Activated CD8-positive, alpha-beta memory T cell treated with anti-CD3 and anti-CD28 coated beads for 36 hours (primary cell): ENCODE data around the gene LAGE3. TPM values are rescaled to one million over a fixed set of nuclear protein-coding genes. Genes with fewer than 3 reads are reported as not detected.

Experiments used
- total RNA-seq, 2 experiments: library from RNA; stranded (reverse); gene quantifications; one replicate each; pipeline ENCODE4 v1.2.3, GENCODE V29; 2021

LAGE3 gene
- total RNA-seq, 2 experiments from 2014 or later, result 64.7 to 64.9 TPM

Other genes starting within 250 kb of the LAGE3 start
- gene OPN1MW3, start 221.7 kb downstream of the LAGE3 start, total RNA-seq, result not detected
- not detected for gene TEX28, start 184.2 kb downstream of the LAGE3 start, total RNA-seq
- gene TKTL1, start 183.5 kb downstream of the LAGE3 start, total RNA-seq, result under 1 TPM in 1 of 2 experiments, not detected in 1; 0.19 TPM
- gene FLNA, start 104.6 kb downstream of the LAGE3 start, total RNA-seq, result 1,000 to 10,000 TPM; 1,044 to 1,051 TPM
- gene EMD, start 100.0 kb downstream of the LAGE3 start, total RNA-seq, result 100 to 1,000 TPM; 108 to 109 TPM
- 1,000 to 10,000 TPM; 2,936 to 3,024 TPM for gene RPL10, start 80.9 kb downstream of the LAGE3 start, total RNA-seq
- gene DNASE1L1, start 70.0 kb downstream of the LAGE3 start, total RNA-seq, result 10 to 100 TPM; 10.8 to 11.8 TPM
- gene TAFAZZIN, start 67.7 kb downstream of the LAGE3 start, total RNA-seq, result 10 to 100 TPM; 48.4 to 49.9 TPM
- gene ATP6AP1, start 50.6 kb downstream of the LAGE3 start, total RNA-seq, result 10 to 100 TPM; 38.5 to 39.6 TPM
- 10 to 100 TPM; 87.0 to 97.3 TPM for gene GDI1, start 42.1 kb downstream of the LAGE3 start, total RNA-seq
- 10 to 100 TPM; 73.2 to 78.2 TPM for gene FAM50A, start 35.1 kb downstream of the LAGE3 start, total RNA-seq
- 10 to 100 TPM; 32.8 to 38.4 TPM for gene PLXNA3, start 21.0 kb downstream of the LAGE3 start, total RNA-seq
- 10 to 100 TPM; 66.4 to 68.6 TPM for gene UBL4A, start 7.3 kb upstream of the LAGE3 start, total RNA-seq
- 10 to 100 TPM; 34.3 to 37.2 TPM for gene SLC10A3, start 11.3 kb upstream of the LAGE3 start, total RNA-seq
- 10 to 100 TPM; 30.5 to 32.5 TPM for gene FAM3A, start 37.0 kb upstream of the LAGE3 start, total RNA-seq
- gene G6PD, start 67.6 kb upstream of the LAGE3 start, total RNA-seq, result 100 to 1,000 TPM; 110 to 121 TPM
- gene IKBKG, start 68.3 kb upstream of the LAGE3 start, total RNA-seq, result 10 to 100 TPM; 32.1 to 33.5 TPM
- not detected for gene CTAG1A, start 105.9 kb upstream of the LAGE3 start, total RNA-seq
- not detected for gene CTAG1B, start 140.0 kb upstream of the LAGE3 start, total RNA-seq
- gene CTAG2, start 174.3 kb upstream of the LAGE3 start, total RNA-seq, result 10 to 100 TPM; 46.5 to 48.2 TPM